NB4 (cell line): ENCODE measurements around the gene ADRM1.

Experiments
- DNase-seq: peaks from one replicate; pipeline ENCODE4 v3.0.0; 2010; ENCODE audit warnings: low read depth
- H3K4me3 ChIP-seq: one replicate; pipeline ENCODE4 v1.5.1; 2011; ENCODE audit warnings: mild to moderate bottlenecking, low read depth, low read length, moderate library complexity
- CTCF ChIP-seq: IDR thresholded peaks from one replicate; pipeline ENCODE4 v1.5.1; 2012; ENCODE audit warnings: low read depth, low read length
- MAX ChIP-seq: IDR thresholded peaks from 2 replicates; pipeline ENCODE4 v1.6.1; 2011; ENCODE audit warnings: low read depth, low read length
- MYC ChIP-seq: IDR thresholded peaks from 2 replicates; pipeline ENCODE4 v1.6.1; 2011; ENCODE audit warnings: low read depth, low read length
- POLR2A ChIP-seq: IDR thresholded peaks from 2 replicates; pipeline ENCODE4 v1.6.1; 2011; ENCODE audit warnings: mild to moderate bottlenecking; ENCODE audit not compliant: insufficient read length; ENCODE audit errors: extremely low read depth

Gene ADRM1

GRCh38 chr20:62286493-62287064, 16.2 kb upstream of the ADRM1 start:
- no peak for DNase-seq
- TF ChIP-seq CTCF (no peak), MAX (no peak), MYC (no peak), POLR2A (no peak)
- H3K4me3 ChIP-seq = no peak overlapping the region

GRCh38 chr20:62287129-62287528, 15.7 kb upstream of the ADRM1 start:
- no peak for DNase-seq
- TF ChIP-seq MYC (no peak), MAX (no peak), POLR2A (no peak), CTCF (no peak)
- H3K4me3 ChIP-seq = no peak overlapping the region

GRCh38 chr20:62287759-62288534, 14.8 kb upstream of the ADRM1 start:
- TF ChIP-seq POLR2A (no peak), MYC (no peak), CTCF (no peak), MAX (no peak)
- DNase-seq = no peak
- no peak overlapping the region for H3K4me3 ChIP-seq

GRCh38 chr20:62288535-62289105, 14.2 kb upstream of the ADRM1 start:
- H3K4me3 ChIP-seq = no peak overlapping the region
- DNase-seq = no peak
- TF ChIP-seq POLR2A (no peak), CTCF (no peak), MAX (no peak), MYC (no peak)

- DNase-seq = no peak
- TF ChIP-seq CTCF (no peak), MAX (no peak)
- H3K4me3 ChIP-seq = no peak overlapping the region
Observed at GRCh38 chr20:62289131-62289530, 13.7 kb upstream of the ADRM1 start.
